HCT116 (cell line): ENCODE data around the gene ST6GAL2. TPM values are rescaled to one million over a fixed set of nuclear protein-coding genes. Genes with fewer than 3 reads are reported as not detected.

Source experiments
- ATAC-seq: fragments of 200-7000 bp; cut with Tn5 transposase; 2 replicates; pipeline ENCODE4 v1.9.1; 2020; ENCODE audit warnings: mild to moderate bottlenecking, moderate library complexity
- BruUV-seq: library from RNA; stranded (reverse); fragments of 400-500 nt; replicated peaks from 2 replicates; lab custom pipeline; 2021; lab: Mats Ljungman, UMichigan
- CTCF ChIA-PET: fragments of 300-600 bp; sonication (Branson Sonifier 250); formaldehyde crosslinking; loops from one replicate; lab custom pipeline; 2021; ENCODE audit warnings: antibody characterized with exemption; lab: Charles Lee
- POLR2A ChIA-PET: fragments of 300-600, 350-600 bp; sonication (Branson Sonifier 250); formaldehyde crosslinking; loops from one replicate; lab custom pipeline; 2021; ENCODE audit warnings: antibody characterized with exemption; lab: Charles Lee
- RAD21 ChIA-PET, 2 experiments: fragments of 300-600 bp; sonication (Branson Sonifier 250); formaldehyde crosslinking; loops; one replicate each; lab custom pipeline; 2023; ENCODE audit warnings: low total read pairs in 2 of 2; ENCODE audit not compliant: uncharacterized antibody in 2 of 2, unreplicated experiment in 2 of 2, low non-redundant PET in 1 of 2; lab: Charles Lee
- DNase-seq: peaks from one replicate; pipeline ENCODE4 v3.0.0-alpha.2; 2010; ENCODE audit warnings: low read depth, low spot score
- H2AFZ ChIP-seq: fragments of 200-600 bp; shearing (Covaris generic), sonication (generic); 2 replicates; pipeline ENCODE4 v1.6.1; 2017; ENCODE audit warnings: low read depth, mixed run types, mixed read lengths, antibody characterized with exemption, low read length; ENCODE audit not compliant: poor library complexity, severe bottlenecking
- H3K27ac ChIP-seq: 2 replicates; pipeline ENCODE4 v1.5.1; 2012; ENCODE audit warnings: low read depth, low read length
- H3K27me3 ChIP-seq: fragments of 200-600 bp; sonication (generic); 2 replicates; pipeline ENCODE4 v1.6.1; 2016; ENCODE audit warnings: mixed run types, low read length, mixed read lengths; ENCODE audit not compliant: insufficient read depth
- H3K36me3 ChIP-seq, 2 experiments: fragments of 200-500 bp in 1 of 2; fragments of 200-600 bp in 1 of 2; sonication (Bioruptor generic) in 1 of 2; sonication (generic) in 1 of 2; 2 replicates each; pipeline versions ENCODE4 v1.5.1 to v1.6.1; 2014 to 2016; ENCODE audit warnings: low read length in 2 of 2, inconsistent platforms in 1 of 2, mixed read lengths in 1 of 2, mixed run types in 1 of 2; ENCODE audit not compliant: insufficient read depth in 2 of 2, control insufficient read depth in 1 of 2
- H3K4me1 ChIP-seq, 2 experiments: fragments of 200-600 bp in 1 of 2; sonication (generic) in 1 of 2; 2 replicates each; pipeline versions ENCODE4 v1.5.1 to v1.6.1; 2012 to 2017; ENCODE audit warnings: low read length in 2 of 2, inconsistent platforms in 1 of 2, mild to moderate bottlenecking in 1 of 2, mixed read lengths in 1 of 2, mixed run types in 1 of 2, moderate library complexity in 1 of 2; ENCODE audit not compliant: insufficient read depth in 2 of 2, control insufficient read depth in 1 of 2
- H3K4me2 ChIP-seq: fragments of 200-600 bp; sonication (generic); 2 replicates; pipeline ENCODE4 v1.6.1; 2017; ENCODE audit warnings: mixed run types, low read length, mixed read lengths
- H3K4me3 ChIP-seq, 2 experiments: fragments of 200-600 bp in 1 of 2; sonication (generic) in 1 of 2; replicated peaks in 1 of 2; 2 replicates each; pipeline ENCODE4 v1.5.1; 2011 to 2016; ENCODE audit warnings: low read length in 2 of 2, control low read depth in 1 of 2, low read depth in 1 of 2, mild to moderate bottlenecking in 1 of 2, mixed read lengths in 1 of 2, mixed run types in 1 of 2
- H3K79me2 ChIP-seq: fragments of 200-600 bp; sonication (generic); 2 replicates; pipeline ENCODE4 v1.6.1; 2017; ENCODE audit warnings: mild to moderate bottlenecking, mixed run types, low read length, moderate library complexity, mixed read lengths; ENCODE audit not compliant: insufficient read depth
- H3K9ac ChIP-seq: fragments of 200-600 bp; sonication (generic); 2 replicates; pipeline ENCODE4 v1.6.1; 2016; ENCODE audit warnings: low read length, mixed read lengths
- H3K9me2 ChIP-seq: fragments of 200-600 bp; sonication (generic), shearing (Covaris generic); 2 replicates; pipeline ENCODE4 v1.6.1; 2017; ENCODE audit warnings: mixed run types, mild to moderate bottlenecking, moderate library complexity; ENCODE audit not compliant: insufficient read depth
- H3K9me3 ChIP-seq, 2 experiments: fragments of 200-500 bp in 1 of 2; fragments of 200-600 bp in 1 of 2; sonication (Bioruptor generic) in 1 of 2; sonication (generic) in 1 of 2; 2 replicates each; pipeline ENCODE4 v1.6.1; 2014 to 2017; ENCODE audit warnings: low read length in 2 of 2, mixed read lengths in 2 of 2, inconsistent platforms in 1 of 2, low read depth in 1 of 2, mild to moderate bottlenecking in 1 of 2, mixed run types in 1 of 2, moderate library complexity in 1 of 2; ENCODE audit not compliant: control insufficient read depth in 1 of 2, insufficient read depth in 1 of 2
- H4K20me1 ChIP-seq: fragments of 200-600 bp; sonication (generic), shearing (Covaris generic); 2 replicates; pipeline ENCODE4 v1.6.1; 2017; ENCODE audit warnings: mixed run types, mild to moderate bottlenecking, moderate library complexity; ENCODE audit not compliant: insufficient read depth
- CEBPB ChIP-seq: IDR thresholded peaks from 2 replicates; pipeline ENCODE4 v1.6.1; 2012; ENCODE audit warnings: low read depth
- CTCF ChIP-seq, 3 experiments: fragments of 200-600 bp in 1 of 3; sonication (generic) in 1 of 3; IDR thresholded peaks in 2 of 3; conservative IDR thresholded peaks in 1 of 3; 2 replicates each; pipeline ENCODE4 v1.5.1; 2012 to 2017; ENCODE audit warnings: low read depth in 2 of 3, low read length in 2 of 3, antibody characterized with exemption in 1 of 3, borderline replicate concordance in 1 of 3, control low read depth in 1 of 3, mild to moderate bottlenecking in 1 of 3, mixed read lengths in 1 of 3, mixed run types in 1 of 3, moderate library complexity in 1 of 3; ENCODE audit not compliant: insufficient read depth in 1 of 3
- JUND ChIP-seq: IDR thresholded peaks from 2 replicates; pipeline ENCODE4 v1.6.1; 2012
- MAX ChIP-seq: IDR thresholded peaks from 2 replicates; pipeline ENCODE4 v1.6.1; 2012
- POLR2AphosphoS5 ChIP-seq: IDR thresholded peaks from 2 replicates; pipeline ENCODE4 v1.6.1; 2011; ENCODE audit warnings: mild to moderate bottlenecking, low read depth, low read length, moderate library complexity
- RAD21 ChIP-seq: IDR thresholded peaks from 2 replicates; pipeline ENCODE4 v1.6.1; 2012; ENCODE audit warnings: low read depth, mild to moderate bottlenecking
- SP1 ChIP-seq: IDR thresholded peaks from 2 replicates; pipeline ENCODE4 v1.6.1; 2012; ENCODE audit warnings: low read depth
- SRF ChIP-seq: IDR thresholded peaks from 2 replicates; pipeline ENCODE4 v1.6.1; 2012; ENCODE audit warnings: low read depth
- TCF7L2 ChIP-seq: IDR thresholded peaks from 2 replicates; pipeline ENCODE4 v1.7.0; 2011; ENCODE audit warnings: borderline replicate concordance, inconsistent platforms; ENCODE audit not compliant: insufficient read depth, insufficient read length; ENCODE audit errors: extremely low read depth
- ZFX ChIP-seq: fragments of 450-650 bp; IDR thresholded peaks from 2 replicates; pipeline ENCODE4 v1.6.1; 2017
- ZNF274 ChIP-seq: fragments of 200-500 bp; sonication (Bioruptor generic); IDR thresholded peaks from 2 replicates; pipeline ENCODE4 v1.6.1; 2014; ENCODE audit warnings: mild to moderate bottlenecking, low read depth, low read length, inconsistent platforms
- intact Hi-C: fragments of 100-400 bp; cut with micrococcal nuclease; formaldehyde crosslinking; loops from 2 replicates; pipeline ENCODE4 v1.10.0; 2022
- total RNA-seq: library from RNA; stranded (reverse); gene quantifications from one replicate; pipeline ENCODE4 v1.2.1, GENCODE V29; 2021; ENCODE audit not compliant: unreplicated experiment

The ST6GAL2 gene
- total RNA-seq, 1 experiment from 2014 or later: not detected

- Histone ChIP-seq H4K20me1 (no peaks in the 10 kb centered on the region), H3K9ac (no peak overlapping the region), H3K27me3 (no peaks in the 10 kb centered on the region), H3K79me2 (no peaks in the 10 kb centered on the region), H3K4me1 (no peaks in the 10 kb centered on the region), H3K4me3 (no peak overlapping the region), H3K4me2 (no peak overlapping the region), H3K9me3 (peaks cover 4 to 5% of the 10 kb centered on the region in 2 experiments; a peak in 1 of 4 replicates), H3K9me2 (no peaks in the 10 kb centered on the region), H3K27ac (no peak overlapping the region), H2AFZ (no peak overlapping the region), H3K36me3 (no peaks in the 10 kb centered on the region)
- DNase-seq (no peak), ATAC-seq (no peak)
- RAD21 ChIA-PET: no interaction called here
- CTCF ChIA-PET: no interaction called here
- BruUV-seq: no TSS peak
- TF ChIP-seq SRF (no peak), JUND (no peak), ZNF274 (no peak), RAD21 (no peak), CTCF (IDR thresholded peaks at IDR 0.05 in 2 of 3, conservative IDR thresholded peaks at IDR 0.05 in 1 of 3; ENCODE audit: borderline replicate concordance in 1 of 3, insufficient read depth in 1 of 3, low read depth in 2 of 3, low read length in 2 of 3) (no peak), POLR2AphosphoS5 (no peak), CEBPB (no peak), TCF7L2 (no peak), SP1 (no peak), ZFX (no peak), MAX (no peak)
- POLR2A ChIA-PET: no interaction called here
- intact Hi-C loops: no loop called here
Observed at GRCh38 chr2:106782681-106783080, 103.3 kb downstream of the ST6GAL2 start.
